Measurements from ENCODE around the gene HESX1. TPM values are rescaled to one million over a fixed set of nuclear protein-coding genes. Genes with fewer than 3 reads are reported as not detected.

HESX1 gene
- total RNA-seq = under 1 TPM; 0.57 to 0.65 TPM

GRCh38 chr3:57199895-57200297 lies at the start of gene HESX1:
Gene HESX1, minus strand, starts transcription at chr3:57199978. Its CDS starts 60 bp downstream, at chr3:57199918.
- ChIA-PET POLR2A (no interaction called here), CTCF (interaction anchor here (0.6 kb wide), 1 partner anchor 1483 kb away, joined by 3 read pairs; no protein-coding TSS in a partner anchor)

GRCh38 chr3:57244946-57245345 lies 45.2 kb upstream of the HESX1 start:
- CTCF ChIA-PET = no interaction called here
- POLR2A ChIA-PET = interaction anchor here (0.7 kb wide), 1 partner anchor 14 kb away, joined by 5 read pairs; no protein-coding TSS in a partner anchor

DNA sequence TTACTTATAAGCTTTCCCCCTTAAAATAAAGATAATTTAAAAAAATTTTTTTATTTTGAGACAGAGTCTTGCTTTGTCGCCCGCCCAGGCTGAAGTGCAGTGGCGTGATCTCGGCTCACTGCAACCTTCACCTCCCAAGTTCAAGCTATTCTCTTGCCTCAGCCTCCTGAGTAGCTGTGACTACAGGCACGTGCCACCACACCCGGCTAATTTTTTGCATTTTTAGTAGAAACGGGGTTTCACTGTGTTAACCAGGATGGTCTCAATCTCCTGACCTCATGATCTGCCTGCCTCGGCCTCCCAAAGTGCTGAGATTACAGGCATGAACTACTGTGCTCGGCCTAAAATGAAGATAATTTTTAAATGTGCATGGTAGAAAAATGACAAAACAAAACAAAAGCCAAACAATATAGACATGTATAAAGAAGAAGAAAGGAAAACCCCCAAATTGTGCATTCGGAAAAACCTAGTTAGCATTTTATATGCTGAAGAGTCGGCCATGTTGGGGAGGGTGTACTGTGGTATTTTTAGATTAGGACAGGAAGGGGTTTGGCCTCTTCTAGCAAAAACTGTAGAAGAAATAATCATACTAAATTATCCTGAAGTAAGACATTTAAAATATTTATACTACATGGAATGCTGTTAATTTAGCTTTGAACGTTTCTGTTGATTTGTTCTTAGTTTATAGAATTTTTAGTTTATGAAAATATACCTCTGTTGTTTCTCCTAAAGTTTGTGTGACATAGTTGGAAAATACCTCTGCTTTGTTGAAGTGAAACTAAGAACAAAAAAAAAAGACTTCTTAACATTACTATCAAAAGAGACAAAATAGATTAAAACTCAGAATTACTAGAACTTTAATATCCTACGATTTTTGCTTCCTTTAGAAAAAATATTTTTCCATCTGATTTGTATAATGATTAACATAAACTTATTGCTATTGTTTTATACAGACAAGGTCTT lies 35.1 kb upstream of the HESX1 start:
- ChIA-PET POLR2A (no interaction called here), CTCF (interaction anchor here (1.1 kb wide), 1 partner anchor 65 kb away, joined by 3 read pairs; no protein-coding TSS in a partner anchor)

DNA sequence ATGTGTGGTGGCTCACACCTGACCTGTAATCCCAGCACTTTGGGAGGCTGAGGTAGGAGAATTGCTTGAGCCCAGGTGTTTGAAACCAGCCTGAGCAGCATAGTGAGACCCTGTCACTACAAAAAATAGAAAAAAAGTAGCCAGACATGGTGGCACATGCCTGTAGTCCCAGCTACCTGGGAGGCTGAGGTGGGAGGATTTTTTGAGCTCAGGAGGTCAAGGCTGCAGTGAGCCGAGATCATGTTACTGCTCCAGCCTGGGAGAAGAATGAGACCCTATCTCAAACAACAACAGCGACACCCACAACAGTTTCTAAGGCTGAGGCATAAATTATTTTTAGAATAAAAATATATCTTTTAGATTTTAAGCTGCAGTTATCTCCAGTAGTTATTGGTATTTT lies 34.0 kb upstream of the HESX1 start:
- CTCF ChIA-PET = no interaction called here
- POLR2A ChIA-PET = no interaction called here

GRCh38 chr3:57230006-57230405 lies 30.2 kb upstream of the HESX1 start:
- CTCF ChIA-PET = interaction anchor here (0.9 kb wide), 1 partner anchor 29 kb away, joined by 3 read pairs; no protein-coding TSS in a partner anchor
- POLR2A ChIA-PET = no interaction called here

DNA sequence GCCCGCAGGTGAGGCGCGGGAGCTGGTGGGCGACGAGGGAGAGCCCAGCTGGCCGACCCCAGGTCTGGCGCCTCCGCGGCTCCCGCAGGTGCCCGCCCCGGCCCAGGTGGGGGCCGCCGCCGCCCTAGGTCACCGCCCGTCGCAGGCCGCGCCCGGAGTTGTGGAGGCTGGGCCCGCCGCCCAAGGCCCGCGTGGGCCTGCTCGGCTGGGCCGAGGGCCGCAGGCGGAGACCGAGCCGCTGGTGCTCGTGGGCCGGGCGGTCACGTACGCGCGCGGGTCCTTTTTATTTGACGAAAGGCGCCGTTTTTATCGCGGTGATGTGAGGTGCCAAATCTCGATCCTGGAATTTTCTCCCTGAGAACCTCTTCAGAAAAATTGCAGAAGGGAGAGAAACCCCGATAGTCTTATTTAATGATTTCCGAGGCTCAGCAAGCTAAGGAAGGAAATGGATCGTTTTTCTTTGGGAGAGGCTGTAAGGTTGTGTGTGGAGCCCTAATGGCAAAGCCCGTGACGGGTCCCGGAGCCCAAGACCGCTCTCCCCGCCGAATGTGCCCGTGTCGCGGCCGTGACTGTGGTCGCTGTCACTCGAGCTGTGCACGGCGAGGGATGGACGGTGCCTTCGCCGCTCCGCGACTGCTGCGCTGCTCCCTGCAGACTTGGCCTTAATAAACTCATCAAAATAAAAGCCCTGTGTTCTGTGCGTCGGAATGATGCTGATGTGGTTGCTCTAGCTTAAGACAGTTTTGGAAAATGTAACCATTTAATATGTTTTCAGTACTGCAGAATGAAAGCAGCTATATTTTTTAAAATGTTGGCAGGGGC lies 28.4 kb upstream of the HESX1 start:
- CTCF ChIA-PET = interaction anchor here (0.5 to 0.8 kb wide), 2 partner anchors 194 to 220 kb away, joined by 3 read pairs; no protein-coding TSS in a partner anchor
- POLR2A ChIA-PET = interaction anchor here (1.0 kb wide), 1 partner anchor 68 kb away, joined by 5 read pairs; no protein-coding TSS in a partner anchor

- CTCF ChIA-PET = interaction anchor here (0.5 to 0.8 kb wide), 2 partner anchors 195 to 219 kb away, joined by 3 read pairs; no protein-coding TSS in a partner anchor
- POLR2A ChIA-PET = interaction anchor here (1.0 kb wide), 1 partner anchor 67 kb away, joined by 5 read pairs; no protein-coding TSS in a partner anchor
Observed at GRCh38 chr3:57227204-57227929, 27.6 kb upstream of the HESX1 start, which contains the start of gene APPL1. Gene APPL1, plus strand, starts transcription at chr3:57227729. Its CDS starts 155 bp downstream, at chr3:57227884.

DNA sequence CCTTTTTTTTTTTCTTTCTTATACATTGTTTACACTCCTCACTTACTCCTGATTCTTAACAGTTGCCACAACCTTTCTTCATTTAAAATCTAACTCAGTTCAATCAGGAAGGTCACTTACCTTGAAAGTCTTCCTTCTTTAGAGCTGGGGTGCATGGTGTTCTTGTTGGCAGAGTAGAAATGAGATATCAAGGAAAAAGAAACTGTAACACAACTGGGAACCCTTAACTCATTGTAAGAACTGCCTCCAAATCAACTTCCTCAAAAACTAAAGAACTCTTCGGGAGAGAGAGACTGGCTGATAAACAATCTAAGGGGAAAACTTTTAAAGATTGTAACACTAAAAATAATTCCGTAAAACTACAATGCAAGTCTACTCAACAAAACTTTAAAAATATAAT lies 26.4 kb upstream of the HESX1 start:
- POLR2A ChIA-PET = no interaction called here
- CTCF ChIA-PET = interaction anchor here (0.6 kb wide), 1 partner anchor 30 kb away, joined by 3 read pairs; no protein-coding TSS in a partner anchor

DNA sequence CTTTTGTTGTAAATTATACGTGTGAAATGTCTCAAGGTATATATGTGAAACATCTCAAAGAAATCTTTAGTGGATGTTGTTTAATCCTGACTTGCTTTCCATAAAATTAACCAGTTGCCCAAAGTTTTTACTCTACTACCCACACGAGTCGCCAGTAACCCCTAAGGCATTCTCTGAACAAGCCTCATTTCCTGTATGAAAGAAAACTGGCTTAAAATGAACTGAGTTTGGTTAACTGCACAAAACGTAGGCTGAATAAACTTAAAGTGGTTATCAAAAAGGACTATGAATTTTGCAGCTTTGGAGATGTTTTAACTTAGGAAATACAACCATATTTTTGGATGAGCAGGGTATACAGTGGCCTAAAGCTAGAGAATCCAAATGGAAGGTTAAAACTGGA lies 25.1 kb upstream of the HESX1 start:
- ChIA-PET CTCF (no interaction called here), POLR2A (no interaction called here)

DNA sequence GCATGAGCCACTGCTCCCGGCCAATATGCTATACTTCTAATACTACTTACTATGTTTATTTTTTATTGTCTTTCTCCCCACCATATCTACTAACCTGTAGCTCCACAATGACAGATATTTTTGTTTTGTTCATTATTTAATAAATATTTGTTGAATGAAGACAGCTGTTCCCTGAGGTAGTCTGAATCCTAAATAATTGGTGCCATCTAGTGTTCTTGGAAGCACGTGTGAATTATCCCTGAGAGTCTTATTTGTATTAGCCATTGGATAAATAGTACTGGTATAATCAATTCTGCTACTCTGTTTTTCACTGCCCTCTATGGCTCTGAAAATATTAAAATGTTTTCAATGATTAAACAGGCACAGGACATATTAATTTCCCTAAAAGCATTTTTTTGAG lies 22.1 kb upstream of the HESX1 start:
- ChIA-PET CTCF (no interaction called here), POLR2A (no interaction called here)

DNA sequence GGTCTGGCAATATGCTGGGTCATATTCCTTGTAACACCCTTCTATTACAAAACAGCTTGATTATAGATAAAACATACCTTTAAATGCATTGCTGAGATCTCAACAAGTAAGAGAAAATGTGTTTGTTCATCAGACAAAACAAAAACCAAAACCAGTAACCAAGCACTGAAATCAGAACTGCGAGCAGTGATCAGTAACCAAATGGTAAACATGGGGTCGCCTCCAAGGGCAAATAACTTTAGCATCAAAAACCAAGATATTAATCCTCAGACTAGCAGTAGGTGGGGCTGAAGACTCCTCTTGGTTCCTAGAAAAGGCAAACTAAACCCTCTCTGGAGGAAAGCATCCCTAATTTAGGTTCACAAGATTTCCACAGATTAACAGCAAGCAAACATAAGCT lies 6.6 kb upstream of the HESX1 start:
- CTCF ChIA-PET = interaction anchor here (0.8 kb wide), 1 partner anchor 10 kb away, joined by 6 read pairs; no protein-coding TSS in a partner anchor
- POLR2A ChIA-PET = no interaction called here

- POLR2A ChIA-PET = no interaction called here
- CTCF ChIA-PET = no interaction called here
Observed at GRCh38 chr3:57194641-57195040, 5.1 kb downstream of the HESX1 start.

- POLR2A ChIA-PET = no interaction called here
- CTCF ChIA-PET = no interaction called here
Observed at GRCh38 chr3:57192028-57192427, 7.8 kb downstream of the HESX1 start.

GRCh38 chr3:57184526-57184925 lies 15.3 kb downstream of the HESX1 start:
- ChIA-PET POLR2A (no interaction called here), CTCF (interaction anchor here (0.6 kb wide), 1 partner anchor 1293 kb away, joined by 3 read pairs; no protein-coding TSS in a partner anchor)

- POLR2A ChIA-PET = no interaction called here
- CTCF ChIA-PET = interaction anchor here (0.5 kb wide), 1 partner anchor 357 kb away, joined by 3 read pairs; no protein-coding TSS in a partner anchor
Observed at GRCh38 chr3:57179580-57180410, 20.0 kb downstream of the HESX1 start.

DNA sequence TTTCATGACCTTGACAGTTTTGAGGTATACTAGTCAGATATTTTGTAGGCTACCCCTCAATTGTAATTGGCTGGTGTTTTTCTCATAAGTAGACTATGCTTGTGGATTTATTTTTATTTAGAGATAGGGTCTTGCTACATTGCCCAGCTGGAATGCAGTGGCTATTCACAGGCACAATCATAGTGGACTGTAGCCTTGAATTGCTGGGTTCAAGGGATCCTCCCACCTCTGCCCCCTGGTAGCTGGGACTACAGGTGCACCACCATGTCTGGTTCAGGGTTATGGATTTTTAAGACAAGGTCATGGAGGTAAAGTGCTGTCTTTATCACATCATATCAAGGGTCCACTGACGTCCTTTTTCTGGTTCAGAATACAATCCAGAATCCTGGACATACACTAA lies 23.7 kb downstream of the HESX1 start:
- ChIA-PET CTCF (no interaction called here), POLR2A (no interaction called here)

DNA sequence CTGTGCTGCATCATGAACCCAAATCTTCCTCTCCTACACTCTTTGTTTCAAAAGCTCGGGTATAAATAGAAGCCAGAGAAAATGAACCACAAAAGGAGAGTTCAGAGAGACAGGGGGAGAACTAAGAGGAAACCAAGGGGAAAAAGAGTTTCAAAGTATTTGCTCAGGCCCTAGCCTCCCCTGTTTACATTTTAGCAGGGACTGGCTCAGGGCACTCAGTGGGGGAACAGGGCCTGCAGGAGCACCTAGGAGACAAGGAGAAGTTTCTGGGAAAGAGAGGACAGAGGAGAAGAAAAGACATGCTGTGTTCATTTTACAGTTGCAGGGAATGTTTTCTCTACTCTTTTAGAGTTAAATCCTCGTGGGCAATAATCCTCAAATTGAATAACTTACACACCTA lies 26.1 kb downstream of the HESX1 start:
- ChIA-PET POLR2A (no interaction called here), CTCF (no interaction called here)

DNA sequence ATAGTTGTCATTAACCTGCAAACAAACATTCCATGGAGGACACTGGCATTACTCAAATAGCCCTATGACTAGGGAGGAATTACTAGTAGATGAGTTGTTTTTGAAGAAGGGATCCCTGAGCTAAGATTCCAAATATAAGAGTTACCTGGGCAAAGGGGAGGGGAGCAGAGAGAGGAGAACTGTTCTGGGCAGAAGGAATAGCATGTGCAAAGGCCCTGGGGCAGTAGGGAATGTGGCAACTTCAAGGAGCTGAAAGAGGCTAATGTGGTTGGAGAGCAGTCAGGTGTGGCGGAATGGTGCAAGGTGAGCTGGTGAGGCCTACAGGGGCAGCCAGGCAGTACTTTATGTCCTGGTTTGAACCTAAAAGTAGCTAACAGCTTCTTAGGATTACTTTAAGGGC lies 28.8 kb downstream of the HESX1 start:
- CTCF ChIA-PET = interaction anchor here (0.7 to 1.7 kb wide), 3 partner anchors 10 to 64 kb away, joined by 3 to 6 read pairs (median 3); no protein-coding TSS in a partner anchor
- POLR2A ChIA-PET = no interaction called here

Measured in activated CD8-positive, alpha-beta memory T cell treated with anti-CD3 and anti-CD28 coated beads for 36 hours (primary cell).